ENCODE measurements around the gene CCDC112.

Gene CCDC112

GRCh38 chr5:115304496-115304895 lies 8.0 kb upstream of the CCDC112 start:
- Histone ChIP-seq H2AK5ac (ENCODE audit: low read length, severe bottlenecking) (no peak overlapping the region), H3K79me1 (replicated peaks; ENCODE audit: low read length, poor library complexity, severe bottlenecking) (no peaks in the 10 kb centered on the region), H3K4ac (ENCODE audit: low read depth in 1 of 2, low read length in 2 of 2) (no peak overlapping the region), H3K27me3 (ENCODE audit: control insufficient read depth in 1 of 2, insufficient read depth in 1 of 2, low read length in 2 of 2) (no peaks in the 10 kb centered on the region), H2BK12ac (ENCODE audit: low read length in 2 of 2) (no peak overlapping the region), H3K4me3 (ENCODE audit: insufficient read depth in 1 of 2, low read depth in 1 of 2, low read length in 2 of 2) (no peak overlapping the region), H2BK120ac (ENCODE audit: low read depth, low read length) (no peak overlapping the region), H3K18ac (ENCODE audit: low read depth in 1 of 2, low read length in 2 of 2) (no peak overlapping the region), H3K14ac (ENCODE audit: low read length in 2 of 2) (no peak overlapping the region), H4K8ac (ENCODE audit: low read length) (no peak overlapping the region), H3K23ac (ENCODE audit: low read length in 2 of 2) (no peak overlapping the region), H2BK5ac (ENCODE audit: low read depth, low read length, poor library complexity, severe bottlenecking) (no peak overlapping the region), H2AFZ (ENCODE audit: low read depth, low read length) (no peak overlapping the region), H3K4me2 (ENCODE audit: low read length, poor library complexity, severe bottlenecking) (no peak overlapping the region), H3K9me3 (ENCODE audit: control insufficient read depth, low read length) (no peaks in the 10 kb centered on the region), H2BK15ac (ENCODE audit: low read depth, poor library complexity, severe bottlenecking) (no peak overlapping the region), H3K27ac (ENCODE audit: low read length, poor library complexity, severe bottlenecking) (no peak overlapping the region), H3K9ac (ENCODE audit: low read length) (no peak overlapping the region), H4K91ac (ENCODE audit: low read length) (no peak overlapping the region), H3K4me1 (ENCODE audit: control insufficient read depth, insufficient read depth, low read depth, low read length) (no peaks in the 10 kb centered on the region), H3K36me3 (ENCODE audit: control insufficient read depth in 1 of 2, insufficient read depth in 2 of 2, low read depth in 1 of 2, low read length in 2 of 2) (no peaks in the 10 kb centered on the region)
- DNase-seq = no peak
- no CpG with 5 or more reads among the region's 1 CpG for WGBS

GRCh38 chr5:115298811-115299210 lies 2.4 kb upstream of the CCDC112 start:
- H2BK12ac ChIP-seq (ENCODE audit: low read length in 2 of 2) = no peak overlapping the region
- H3K9me3 ChIP-seq (ENCODE audit: control insufficient read depth, low read length) = no peaks in the 10 kb centered on the region
- H3K14ac ChIP-seq (ENCODE audit: low read length in 2 of 2) = no peak overlapping the region
- H2BK15ac ChIP-seq (ENCODE audit: low read depth, poor library complexity, severe bottlenecking) = no peak overlapping the region
- no peaks in the 10 kb centered on the region for H3K27me3 ChIP-seq (ENCODE audit: control insufficient read depth in 1 of 2, insufficient read depth in 1 of 2, low read length in 2 of 2)
- H3K27ac ChIP-seq (ENCODE audit: low read length, poor library complexity, severe bottlenecking) = no peak overlapping the region
- no peak overlapping the region for H2BK120ac ChIP-seq (ENCODE audit: low read depth, low read length)
- H3K9ac ChIP-seq (ENCODE audit: low read length) = no peak overlapping the region
- peaks cover 10% of the 10 kb centered on the region for H3K79me1 ChIP-seq (replicated peaks; ENCODE audit: low read length, poor library complexity, severe bottlenecking)
- no peak overlapping the region for H3K4me2 ChIP-seq (ENCODE audit: low read length, poor library complexity, severe bottlenecking)
- no peak overlapping the region for H2AFZ ChIP-seq (ENCODE audit: low read depth, low read length)
- peak overlapping the region in 1 of 2 experiments; percentile 54 for H3K4ac ChIP-seq (ENCODE audit: low read depth in 1 of 2, low read length in 2 of 2)
- 68% methylated on average over 1 of the region's 1 CpG for WGBS
- H3K4me3 ChIP-seq (ENCODE audit: insufficient read depth in 1 of 2, low read depth in 1 of 2, low read length in 2 of 2) = no peak overlapping the region
- no peak for DNase-seq
- H4K91ac ChIP-seq (ENCODE audit: low read length) = no peak overlapping the region
- H3K36me3 ChIP-seq (ENCODE audit: control insufficient read depth in 1 of 2, insufficient read depth in 2 of 2, low read depth in 1 of 2, low read length in 2 of 2) = no peaks in the 10 kb centered on the region
- H2AK5ac ChIP-seq (ENCODE audit: low read length, severe bottlenecking) = no peak overlapping the region
- no peak overlapping the region for H3K23ac ChIP-seq (ENCODE audit: low read length in 2 of 2)
- H3K4me1 ChIP-seq (ENCODE audit: control insufficient read depth, insufficient read depth, low read depth, low read length) = no peaks in the 10 kb centered on the region
- H2BK5ac ChIP-seq (ENCODE audit: low read depth, low read length, poor library complexity, severe bottlenecking) = no peak overlapping the region
- H3K18ac ChIP-seq (ENCODE audit: low read depth in 1 of 2, low read length in 2 of 2) = no peak overlapping the region
- no peak overlapping the region for H4K8ac ChIP-seq (ENCODE audit: low read length)

- no peak overlapping the region for H2BK12ac ChIP-seq (ENCODE audit: low read length in 2 of 2)
- no peak overlapping the region for H3K4me2 ChIP-seq (ENCODE audit: low read length, poor library complexity, severe bottlenecking)
- H3K9me3 ChIP-seq (ENCODE audit: control insufficient read depth, low read length) = no peaks in the 10 kb centered on the region
- peak; percentile 19 for DNase-seq
- peak overlapping the region in 1 of 2 experiments; percentile 33 for H3K4me3 ChIP-seq (ENCODE audit: insufficient read depth in 1 of 2, low read depth in 1 of 2, low read length in 2 of 2)
- no peak overlapping the region for H2AK5ac ChIP-seq (ENCODE audit: low read length, severe bottlenecking)
- H3K23ac ChIP-seq (ENCODE audit: low read length in 2 of 2) = no peak overlapping the region
- H3K27me3 ChIP-seq (ENCODE audit: control insufficient read depth in 1 of 2, insufficient read depth in 1 of 2, low read length in 2 of 2) = no peaks in the 10 kb centered on the region
- no peak overlapping the region for H2BK5ac ChIP-seq (ENCODE audit: low read depth, low read length, poor library complexity, severe bottlenecking)
- H3K4me1 ChIP-seq (ENCODE audit: control insufficient read depth, insufficient read depth, low read depth, low read length) = no peaks in the 10 kb centered on the region
- peaks cover 20% of the 10 kb centered on the region for H3K79me1 ChIP-seq (replicated peaks; ENCODE audit: low read length, poor library complexity, severe bottlenecking)
- WGBS = 87% methylated on average over 3 of the region's 5 CpGs
- no peak overlapping the region for H3K27ac ChIP-seq (ENCODE audit: low read length, poor library complexity, severe bottlenecking)
- no peak overlapping the region for H4K8ac ChIP-seq (ENCODE audit: low read length)
- H2BK15ac ChIP-seq (ENCODE audit: low read depth, poor library complexity, severe bottlenecking) = no peak overlapping the region
- no peaks in the 10 kb centered on the region for H3K36me3 ChIP-seq (ENCODE audit: control insufficient read depth in 1 of 2, insufficient read depth in 2 of 2, low read depth in 1 of 2, low read length in 2 of 2)
- no peak overlapping the region for H2AFZ ChIP-seq (ENCODE audit: low read depth, low read length)
- H3K18ac ChIP-seq (ENCODE audit: low read depth in 1 of 2, low read length in 2 of 2) = no peak overlapping the region
- H4K91ac ChIP-seq (ENCODE audit: low read length) = no peak overlapping the region
- no peak overlapping the region for H2BK120ac ChIP-seq (ENCODE audit: low read depth, low read length)
- no peak overlapping the region for H3K14ac ChIP-seq (ENCODE audit: low read length in 2 of 2)
- no peak overlapping the region for H3K9ac ChIP-seq (ENCODE audit: low read length)
- H3K4ac ChIP-seq (ENCODE audit: low read depth in 1 of 2, low read length in 2 of 2) = no peak overlapping the region
These were observed 577 bp upstream of the CCDC112 start for GRCh38 chr5:115297031-115297430.

GRCh38 chr5:115295777-115296123 lies 704 bp downstream of the CCDC112 start:
- Histone ChIP-seq H2AFZ (ENCODE audit: low read depth, low read length) (peak overlapping the region; percentile 60), H3K18ac (ENCODE audit: low read depth in 1 of 2, low read length in 2 of 2) (peak overlapping the region in 1 of 2 experiments; percentile 95), H3K23ac (ENCODE audit: low read length in 2 of 2) (no peak overlapping the region), H3K27ac (ENCODE audit: low read length, poor library complexity, severe bottlenecking) (no peak overlapping the region), H2BK120ac (ENCODE audit: low read depth, low read length) (no peak overlapping the region), H3K4me3 (ENCODE audit: insufficient read depth in 1 of 2, low read depth in 1 of 2, low read length in 2 of 2) (peak overlapping the region; percentile 86 to 97), H3K4me2 (ENCODE audit: low read length, poor library complexity, severe bottlenecking) (peak overlapping the region; percentile 68), H2BK15ac (ENCODE audit: low read depth, poor library complexity, severe bottlenecking) (no peak overlapping the region), H4K8ac (ENCODE audit: low read length) (peak overlapping the region; percentile 32), H2BK5ac (ENCODE audit: low read depth, low read length, poor library complexity, severe bottlenecking) (no peak overlapping the region), H3K79me1 (replicated peaks; ENCODE audit: low read length, poor library complexity, severe bottlenecking) (peaks cover 20% of the 10 kb centered on the region), H3K4ac (ENCODE audit: low read depth in 1 of 2, low read length in 2 of 2) (no peak overlapping the region), H3K27me3 (ENCODE audit: control insufficient read depth in 1 of 2, insufficient read depth in 1 of 2, low read length in 2 of 2) (no peaks in the 10 kb centered on the region), H3K14ac (ENCODE audit: low read length in 2 of 2) (no peak overlapping the region), H3K36me3 (ENCODE audit: control insufficient read depth in 1 of 2, insufficient read depth in 2 of 2, low read depth in 1 of 2, low read length in 2 of 2) (no peaks in the 10 kb centered on the region), H3K9ac (ENCODE audit: low read length) (peak overlapping the region; percentile 79), H4K91ac (ENCODE audit: low read length) (no peak overlapping the region), H3K9me3 (ENCODE audit: control insufficient read depth, low read length) (no peaks in the 10 kb centered on the region), H2BK12ac (ENCODE audit: low read length in 2 of 2) (no peak overlapping the region), H3K4me1 (ENCODE audit: control insufficient read depth, insufficient read depth, low read depth, low read length) (no peaks in the 10 kb centered on the region), H2AK5ac (ENCODE audit: low read length, severe bottlenecking) (no peak overlapping the region)
- WGBS = 6% methylated on average over 11 of the region's 11 CpGs
- no peak for DNase-seq
